Measurements from ENCODE around the gene TCF12.

Gene TCF12

GRCh38 chr15:57278439-57278838 lies 360.0 kb downstream of the TCF12 start:
- no peak for DNase-seq

DNA sequence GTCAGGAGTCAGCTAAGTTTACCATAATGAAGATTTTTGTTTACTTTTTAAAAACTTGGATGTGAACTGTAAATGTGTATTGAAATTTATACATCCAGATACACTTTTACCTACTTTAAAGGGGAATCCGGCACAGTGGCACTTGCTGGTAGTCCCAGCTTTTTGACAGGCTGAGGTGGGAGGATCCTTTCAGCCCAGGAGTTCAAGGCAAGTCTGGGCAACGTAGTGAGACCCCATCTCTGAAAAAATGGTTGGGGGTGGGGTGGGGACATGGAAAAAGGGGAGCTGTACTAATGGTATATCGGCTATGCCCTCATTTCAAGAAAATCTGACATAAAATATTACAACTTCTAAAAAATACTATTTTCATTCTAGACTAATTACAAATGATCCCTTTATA lies 362.0 kb downstream of the TCF12 start:
- DNase-seq: no peak

GRCh38 chr15:57281321-57281720 lies 362.9 kb downstream of the TCF12 start:
- DNase-seq: no peak

GRCh38 chr15:57282686-57283085 lies 364.2 kb downstream of the TCF12 start:
- DNase-seq: no peak

DNA sequence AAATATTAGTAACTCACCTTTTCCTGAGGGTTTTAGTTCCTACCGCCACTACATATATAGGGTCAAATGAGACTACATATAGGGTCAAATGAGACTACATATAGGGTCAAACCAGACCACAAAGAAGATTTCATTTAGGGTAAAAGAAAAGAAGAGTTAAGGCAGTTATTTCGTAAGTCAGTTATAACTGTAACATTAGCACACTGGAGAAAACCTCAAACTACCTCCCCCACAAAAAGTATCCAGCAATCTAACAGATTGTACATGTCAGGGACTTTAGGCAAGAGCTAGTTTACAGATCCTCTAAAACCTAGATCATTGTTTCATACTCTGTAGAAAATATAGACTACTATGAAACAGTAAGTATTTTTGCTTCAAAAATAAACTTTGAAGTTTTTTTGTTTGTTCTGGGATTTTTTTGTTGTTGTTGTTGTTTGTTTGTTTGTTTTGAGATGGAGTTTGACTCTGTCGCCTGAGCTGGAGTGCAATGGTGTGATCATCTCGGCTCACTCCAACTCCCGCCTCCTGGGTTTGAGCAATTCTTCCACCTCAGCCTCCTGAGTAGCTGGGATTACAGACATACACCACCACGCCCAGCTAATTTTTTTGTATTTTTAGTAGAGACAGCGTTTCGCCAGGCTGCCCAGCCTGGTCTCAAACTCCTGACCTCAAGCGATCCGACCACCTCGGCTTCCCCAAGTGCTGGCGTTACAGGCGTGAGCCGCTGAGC lies 365.5 kb downstream of the TCF12 start:
- no peak for DNase-seq

GRCh38 chr15:57284535-57284934 lies 366.1 kb downstream of the TCF12 start:
- DNase-seq: no peak

DNA sequence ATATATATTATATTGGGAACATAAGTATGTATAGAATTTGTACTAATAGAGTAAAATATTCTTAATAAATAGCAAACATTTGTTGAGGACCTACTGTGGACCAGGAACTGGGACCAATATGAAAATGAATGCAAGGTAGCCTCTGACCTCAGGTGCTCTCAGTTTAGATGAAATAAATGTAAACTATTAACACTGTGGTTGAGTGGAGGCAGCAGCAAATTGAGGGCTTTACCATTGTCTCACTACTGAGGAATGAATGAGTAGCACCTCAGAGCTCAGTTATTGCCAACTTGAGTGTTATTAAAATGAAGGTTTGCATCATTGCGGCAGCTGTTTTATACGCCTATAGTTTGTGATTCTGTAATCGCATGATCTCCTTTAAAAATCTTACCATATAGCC lies 366.9 kb downstream of the TCF12 start:
- no peak for DNase-seq

- no peak for DNase-seq
Measured at GRCh38 chr15:57286446-57287122, 368.1 kb downstream of the TCF12 start.

DNA sequence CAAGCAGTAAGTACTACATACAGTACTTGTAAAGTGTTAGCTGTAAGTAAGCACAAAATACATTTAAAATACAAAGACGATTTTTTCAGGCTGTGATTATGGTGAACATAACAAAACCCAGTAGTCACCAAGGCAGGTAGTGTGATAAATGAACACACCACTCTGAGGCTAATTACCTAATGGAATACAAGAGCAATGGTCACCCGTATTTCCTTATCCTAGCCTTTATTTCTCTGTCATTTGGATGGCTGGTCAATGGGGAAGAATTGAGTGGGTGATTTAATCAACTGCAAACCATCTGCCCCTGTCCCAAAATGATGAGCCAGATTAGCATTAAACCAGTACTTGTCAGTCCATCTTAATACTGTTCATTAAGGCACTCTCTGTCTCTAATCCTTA lies 368.7 kb downstream of the TCF12 start:
- no peak for DNase-seq

DNA sequence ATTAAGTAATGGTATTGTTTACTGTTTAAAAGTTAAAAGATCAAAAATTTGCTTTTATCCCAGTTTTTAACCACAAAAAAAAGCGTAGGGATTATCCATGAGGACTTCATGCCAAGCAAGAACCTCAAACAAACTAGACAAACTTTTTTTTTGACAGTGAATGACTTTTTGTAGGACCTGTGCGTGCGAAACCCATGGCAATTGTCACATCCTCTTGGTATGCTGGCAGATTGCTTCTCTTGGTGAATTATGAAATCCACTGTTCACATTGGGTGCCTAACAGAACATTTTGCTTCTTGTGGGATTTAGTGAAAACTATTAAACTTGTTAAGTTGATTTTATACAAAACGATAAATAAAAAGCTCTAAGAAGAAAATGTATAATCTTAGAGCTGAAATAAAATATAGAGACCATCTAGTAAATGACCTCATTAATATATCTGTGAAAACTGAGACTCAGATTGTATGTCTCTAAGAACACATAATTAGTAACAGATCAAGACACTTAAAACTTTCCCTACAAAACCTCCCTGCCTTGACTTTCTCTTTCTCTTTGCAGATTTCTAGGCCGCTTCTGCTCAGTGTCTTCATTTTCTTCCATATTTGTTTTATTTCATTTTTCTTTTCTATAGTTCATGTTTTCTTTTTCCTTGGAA lies 370.6 kb downstream of the TCF12 start:
- DNase-seq: no peak

- DNase-seq: no peak
Measured at GRCh38 chr15:57290187-57290586, 371.7 kb downstream of the TCF12 start.

GRCh38 chr15:57290826-57291225 lies 372.4 kb downstream of the TCF12 start:
- DNase-seq: no peak

- no peak for DNase-seq
Measured at GRCh38 chr15:57296473-57297162, 378.2 kb downstream of the TCF12 start.

DNA sequence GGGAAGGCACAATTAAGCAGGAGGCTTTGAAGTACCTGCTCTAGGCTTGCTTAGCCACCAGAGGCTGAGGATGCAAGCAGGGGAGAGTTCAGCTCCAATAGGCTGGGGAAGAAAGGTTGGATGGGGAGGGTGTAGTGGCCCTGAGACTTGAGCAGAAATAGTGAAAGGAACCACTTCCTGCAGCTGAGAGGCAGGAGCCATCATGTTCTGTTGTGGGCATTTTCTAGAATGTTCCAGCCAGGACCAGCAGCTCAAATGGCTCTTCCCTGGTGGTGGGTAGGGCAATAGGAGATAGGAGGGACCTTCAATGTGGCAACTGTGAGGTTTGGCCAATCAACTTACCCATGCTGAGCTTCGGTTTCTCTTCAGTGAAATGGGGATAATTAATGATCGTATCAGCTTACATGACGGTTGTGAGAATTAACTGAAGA lies 378.7 kb downstream of the TCF12 start:
- DNase-seq: no peak

- DNase-seq: no peak
Measured at GRCh38 chr15:57297630-57298029, 379.2 kb downstream of the TCF12 start.

DNA sequence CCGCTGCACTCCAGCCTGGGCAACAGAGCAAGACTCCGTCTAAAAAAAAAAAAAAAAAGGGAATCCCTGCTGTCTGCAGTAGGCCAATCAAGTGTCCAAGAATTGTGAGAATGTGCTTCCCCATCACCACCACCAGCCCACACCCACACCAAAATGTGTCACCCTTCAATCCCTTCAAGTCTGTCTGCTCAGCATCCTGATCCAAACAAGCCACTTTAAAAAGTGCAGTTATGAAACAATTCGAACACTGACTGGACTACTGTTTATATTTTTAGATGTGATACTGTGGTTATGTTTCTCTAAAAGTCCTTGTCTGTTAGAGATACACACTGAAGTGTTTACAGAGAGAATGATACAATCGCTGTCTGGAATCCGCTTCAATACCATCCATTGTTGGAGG lies 379.8 kb downstream of the TCF12 start:
- DNase-seq: no peak

DNA sequence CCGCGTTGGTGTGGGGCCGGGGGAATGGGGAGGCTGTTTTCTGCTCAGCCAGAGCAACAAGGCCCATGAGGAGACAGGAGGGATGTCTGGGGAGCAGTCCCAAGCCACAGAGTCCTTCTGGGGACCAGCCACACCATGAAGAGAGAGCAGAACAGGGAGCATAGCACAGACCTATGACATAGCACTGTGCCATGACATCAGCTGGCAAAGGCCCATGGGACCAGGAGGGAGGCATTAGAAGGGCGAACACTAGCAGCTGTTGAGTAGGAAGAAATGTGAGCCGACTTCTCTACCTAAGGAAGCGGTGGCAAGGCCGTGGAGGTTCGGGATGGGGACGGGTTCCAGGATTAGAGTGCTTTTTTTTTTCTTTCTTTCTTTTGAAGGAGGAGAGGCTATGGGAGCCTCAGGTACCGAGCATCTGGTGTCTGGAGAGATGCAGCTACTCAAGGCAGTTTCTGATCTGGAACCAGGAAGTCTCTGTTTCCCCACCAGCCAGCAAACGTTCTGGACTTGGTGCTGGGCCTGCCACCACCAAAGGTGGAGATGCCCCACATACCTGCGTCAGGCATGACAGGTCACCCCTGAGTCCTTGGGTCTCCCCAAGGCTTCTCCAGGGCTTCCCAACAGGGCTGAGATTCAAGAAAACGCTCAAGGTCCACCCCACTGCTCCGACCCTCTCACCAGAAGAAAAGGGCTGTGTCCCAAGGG lies 380.6 kb downstream of the TCF12 start:
- no peak for DNase-seq

GRCh38 chr15:57301307-57301706 lies 382.9 kb downstream of the TCF12 start:
- no peak for DNase-seq

- DNase-seq: no peak
Measured at GRCh38 chr15:57302640-57303257, 384.3 kb downstream of the TCF12 start.

- no peak for DNase-seq
Measured at GRCh38 chr15:57305009-57305408, 386.6 kb downstream of the TCF12 start.

DNA sequence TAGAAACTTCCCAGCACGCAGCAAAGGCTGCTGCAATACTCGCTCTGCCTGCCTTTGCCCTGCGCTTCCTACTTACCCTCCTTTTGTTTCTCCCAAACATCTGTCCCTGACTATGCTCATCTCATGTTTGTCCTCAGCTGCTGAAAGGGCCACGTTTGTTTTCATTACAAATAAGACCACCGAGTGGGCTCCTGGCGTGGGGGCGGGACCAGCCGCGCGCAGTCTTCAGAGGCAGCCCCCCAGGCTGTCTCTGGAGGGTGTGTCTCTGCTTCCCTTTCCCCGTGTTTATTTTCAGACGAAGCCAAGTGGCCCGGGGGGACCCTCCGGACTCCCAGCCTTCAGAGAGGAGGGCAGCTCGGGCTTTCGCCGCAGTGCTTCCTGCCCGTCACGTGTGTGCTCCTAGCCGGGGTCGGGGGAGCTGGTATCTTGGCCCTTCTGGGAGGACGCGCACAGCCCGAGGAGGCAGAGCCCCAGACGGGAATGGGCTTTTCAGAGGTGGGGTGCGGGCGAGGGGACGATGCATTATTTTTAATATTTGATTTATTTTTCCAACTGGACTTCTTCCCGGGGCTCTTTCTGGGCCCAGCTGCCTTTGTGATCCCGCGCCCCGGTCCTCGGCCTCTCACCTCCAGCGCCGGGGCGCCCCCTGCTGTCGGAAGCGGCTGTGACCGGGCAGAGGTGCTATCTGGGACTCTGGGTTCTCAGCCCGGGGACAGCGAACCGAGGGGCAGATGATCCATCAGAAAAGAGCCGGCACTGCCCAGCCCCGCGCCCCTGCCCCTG lies 387.9 kb downstream of the TCF12 start:
- peak; percentile 45 to 85 (median 66) for DNase-seq

All from stimulated activated naive CD4-positive, alpha-beta T cell (primary cell).